ENCODE data around the gene MLST8.

Gene MLST8

GRCh38 chr16:2205104-2205966, at the start of gene MLST8:
Gene MLST8, plus strand, starts transcription at chr16:2205454. Its CDS starts 632 bp downstream, at chr16:2206086.
- Mint-ChIP-seq H3K27ac (peak within 1 kb of the TSS; percentile 96), H3K27me3 (peaks cover 0 to 12% of the 10 kb centered on the region in 2 donors), H3K9me3 (no peaks in the 10 kb centered on the region), H3K4me3 (peak within 1 kb of the TSS; percentile 82 to 91), H3K4me1 (peaks cover 23 to 37% of the 10 kb centered on the region in 2 donors), H3K36me3 (peaks cover 25 to 27% of the 10 kb centered on the region in 2 donors)
- DNase-seq = peak; percentile 87
- ATAC-seq (replicated peaks) = peak; percentile 77 to 80

- Mint-ChIP-seq H3K27me3 (no peaks in the 10 kb centered on the region), H3K36me3 (peaks cover 41 to 54% of the 10 kb centered on the region in 2 donors), H3K27ac (peak overlapping the region; percentile 97), H3K4me1 (peaks cover 38 to 87% of the 10 kb centered on the region in 2 donors), H3K4me3 (peak overlapping the region; percentile 96), H3K9me3 (no peaks in the 10 kb centered on the region)
- DNase-seq (no peak), ATAC-seq (replicated peaks) (no peak)
Observed at GRCh38 chr16:2155977-2156848, 49.0 kb upstream of the MLST8 start.

GRCh38 chr16:2156849-2157224, 48.4 kb upstream of the MLST8 start:
- ATAC-seq (replicated peaks) (no peak), DNase-seq (no peak)
- H3K4me1 Mint-ChIP-seq = peaks cover 33 to 87% of the 10 kb centered on the region in 2 donors

GRCh38 chr16:2157480-2158261, 47.6 kb upstream of the MLST8 start:
- H3K27me3 Mint-ChIP-seq = no peaks in the 10 kb centered on the region
- peaks cover 35 to 44% of the 10 kb centered on the region in 2 donors for H3K36me3 Mint-ChIP-seq
- peak overlapping the region; percentile 51 for H3K27ac Mint-ChIP-seq
- peaks cover 32 to 86% of the 10 kb centered on the region in 2 donors for H3K4me1 Mint-ChIP-seq
- no peak for DNase-seq
- no peak for ATAC-seq (replicated peaks)
- peak overlapping the region; percentile 96 for H3K4me3 Mint-ChIP-seq
- H3K9me3 Mint-ChIP-seq = no peaks in the 10 kb centered on the region

More at GRCh38 chr16:2156849-2157224, 48.4 kb upstream of the MLST8 start:
- no peaks in the 10 kb centered on the region for H3K9me3 Mint-ChIP-seq
- H3K36me3 Mint-ChIP-seq = peaks cover 36 to 48% of the 10 kb centered on the region in 2 donors
- H3K27me3 Mint-ChIP-seq = no peaks in the 10 kb centered on the region
- H3K27ac Mint-ChIP-seq = peak overlapping the region; percentile 11
- peak overlapping the region; percentile 96 for H3K4me3 Mint-ChIP-seq

GRCh38 chr16:2158262-2158638, 47.0 kb upstream of the MLST8 start:
- Mint-ChIP-seq H3K27ac (peak overlapping the region; percentile 51), H3K9me3 (no peaks in the 10 kb centered on the region), H3K36me3 (peaks cover 30 to 38% of the 10 kb centered on the region in 2 donors), H3K27me3 (no peaks in the 10 kb centered on the region), H3K4me3 (peak overlapping the region in 1 of 2 donors; percentile 70), H3K4me1 (peaks cover 31 to 86% of the 10 kb centered on the region in 2 donors)
- DNase-seq (no peak), ATAC-seq (replicated peaks) (no peak)

- no peak for ATAC-seq (replicated peaks)
- Mint-ChIP-seq H3K36me3 (peaks cover 20 to 28% of the 10 kb centered on the region in 2 donors), H3K27ac (peak overlapping the region; percentile 66), H3K4me3 (peak overlapping the region; percentile 25 to 41), H3K4me1 (peaks cover 31 to 77% of the 10 kb centered on the region in 2 donors), H3K27me3 (no peaks in the 10 kb centered on the region), H3K9me3 (no peaks in the 10 kb centered on the region)
- no peak for DNase-seq
Observed at GRCh38 chr16:2159175-2159838, 45.9 kb upstream of the MLST8 start.

- no peak for DNase-seq
- ATAC-seq (replicated peaks) = peak; percentile 39 to 42
- peak overlapping the region; percentile 76 for H3K27ac Mint-ChIP-seq
Observed at GRCh38 chr16:2160915-2161551, 44.2 kb upstream of the MLST8 start.

GRCh38 chr16:2161911-2162310, 43.3 kb upstream of the MLST8 start:
- peak overlapping the region; percentile 68 for H3K27ac Mint-ChIP-seq
- ATAC-seq (replicated peaks) (no peak), DNase-seq (no peak)
- H3K27me3 Mint-ChIP-seq = no peaks in the 10 kb centered on the region
- H3K9me3 Mint-ChIP-seq = no peaks in the 10 kb centered on the region
- peaks cover 13 to 24% of the 10 kb centered on the region in 2 donors for H3K36me3 Mint-ChIP-seq
- no peak overlapping the region for H3K4me3 Mint-ChIP-seq
- peaks cover 26 to 57% of the 10 kb centered on the region in 2 donors for H3K4me1 Mint-ChIP-seq

More at GRCh38 chr16:2160915-2161551, 44.2 kb upstream of the MLST8 start:
- Mint-ChIP-seq H3K4me1 (peaks cover 31 to 66% of the 10 kb centered on the region in 2 donors), H3K4me3 (no peak overlapping the region), H3K27me3 (no peaks in the 10 kb centered on the region), H3K36me3 (peaks cover 10 to 21% of the 10 kb centered on the region in 2 donors), H3K9me3 (no peaks in the 10 kb centered on the region)

- DNase-seq (no peak), ATAC-seq (replicated peaks) (no peak)
- H3K36me3 Mint-ChIP-seq = peaks cover 13 to 20% of the 10 kb centered on the region in 2 donors
- no peak overlapping the region for H3K27ac Mint-ChIP-seq
- no peak overlapping the region for H3K4me3 Mint-ChIP-seq
- peaks cover 20 to 49% of the 10 kb centered on the region in 2 donors for H3K4me1 Mint-ChIP-seq
- no peaks in the 10 kb centered on the region for H3K27me3 Mint-ChIP-seq
- H3K9me3 Mint-ChIP-seq = no peaks in the 10 kb centered on the region
Observed at GRCh38 chr16:2162676-2163118, 42.6 kb upstream of the MLST8 start.

GRCh38 chr16:2163211-2163881, 41.9 kb upstream of the MLST8 start:
- DNase-seq (no peak), ATAC-seq (replicated peaks) (no peak)
- H3K4me3 Mint-ChIP-seq = no peak overlapping the region
- peaks cover 12 to 20% of the 10 kb centered on the region in 2 donors for H3K36me3 Mint-ChIP-seq
- H3K27me3 Mint-ChIP-seq = no peaks in the 10 kb centered on the region
- H3K9me3 Mint-ChIP-seq = no peaks in the 10 kb centered on the region
- peaks cover 14 to 43% of the 10 kb centered on the region in 2 donors for H3K4me1 Mint-ChIP-seq
- H3K27ac Mint-ChIP-seq = no peak overlapping the region

GRCh38 chr16:2165861-2166260, 39.4 kb upstream of the MLST8 start:
- H3K9me3 Mint-ChIP-seq = no peaks in the 10 kb centered on the region
- DNase-seq (no peak), ATAC-seq (replicated peaks) (no peak)
- peaks cover 7 to 24% of the 10 kb centered on the region in 2 donors for H3K4me1 Mint-ChIP-seq
- no peak overlapping the region for H3K27ac Mint-ChIP-seq
- peaks cover 12 to 26% of the 10 kb centered on the region in 2 donors for H3K36me3 Mint-ChIP-seq
- no peak overlapping the region for H3K4me3 Mint-ChIP-seq
- no peaks in the 10 kb centered on the region for H3K27me3 Mint-ChIP-seq

- DNase-seq (no peak), ATAC-seq (replicated peaks) (no peak)
- H3K4me3 Mint-ChIP-seq = no peak overlapping the region
- no peaks in the 10 kb centered on the region for H3K27me3 Mint-ChIP-seq
- peaks cover 12 to 26% of the 10 kb centered on the region in 2 donors for H3K36me3 Mint-ChIP-seq
- H3K9me3 Mint-ChIP-seq = no peaks in the 10 kb centered on the region
- H3K27ac Mint-ChIP-seq = no peak overlapping the region
- peaks cover 5 to 18% of the 10 kb centered on the region in 2 donors for H3K4me1 Mint-ChIP-seq
Observed at GRCh38 chr16:2166263-2167067, 38.8 kb upstream of the MLST8 start.

Data from stimulated activated naive B cell treated with anti-CD40 and anti-IgM and Interleukin-4, amounts not matched to agents 10 μg/mL and 1 μg/mL and 100 μg/mL, for 72 hours (primary cell).